Renal pelvis (tissue), 4 donors: ENCODE measurements around the gene ANKRA2. TPM values are rescaled to one million over a fixed set of nuclear protein-coding genes. Genes with fewer than 3 reads are reported as not detected.

ENCODE experiments used
- DNase-seq: peaks from one replicate; pipeline ENCODE4 v3.0.0-alpha.2; 2013
- polyA plus RNA-seq, 3 donors: library from polyadenylated mRNA; unstranded; fragments of 120-200 nt; gene quantifications; one replicate each; pipeline ENCODE4 v1.2.1, GENCODE V29; 2013; ENCODE audit not compliant: insufficient read length in 3 of 3

Gene ANKRA2
- polyA plus RNA-seq, 3 donors: 32.3 to 55.0 (median 54.4) TPM

DNA sequence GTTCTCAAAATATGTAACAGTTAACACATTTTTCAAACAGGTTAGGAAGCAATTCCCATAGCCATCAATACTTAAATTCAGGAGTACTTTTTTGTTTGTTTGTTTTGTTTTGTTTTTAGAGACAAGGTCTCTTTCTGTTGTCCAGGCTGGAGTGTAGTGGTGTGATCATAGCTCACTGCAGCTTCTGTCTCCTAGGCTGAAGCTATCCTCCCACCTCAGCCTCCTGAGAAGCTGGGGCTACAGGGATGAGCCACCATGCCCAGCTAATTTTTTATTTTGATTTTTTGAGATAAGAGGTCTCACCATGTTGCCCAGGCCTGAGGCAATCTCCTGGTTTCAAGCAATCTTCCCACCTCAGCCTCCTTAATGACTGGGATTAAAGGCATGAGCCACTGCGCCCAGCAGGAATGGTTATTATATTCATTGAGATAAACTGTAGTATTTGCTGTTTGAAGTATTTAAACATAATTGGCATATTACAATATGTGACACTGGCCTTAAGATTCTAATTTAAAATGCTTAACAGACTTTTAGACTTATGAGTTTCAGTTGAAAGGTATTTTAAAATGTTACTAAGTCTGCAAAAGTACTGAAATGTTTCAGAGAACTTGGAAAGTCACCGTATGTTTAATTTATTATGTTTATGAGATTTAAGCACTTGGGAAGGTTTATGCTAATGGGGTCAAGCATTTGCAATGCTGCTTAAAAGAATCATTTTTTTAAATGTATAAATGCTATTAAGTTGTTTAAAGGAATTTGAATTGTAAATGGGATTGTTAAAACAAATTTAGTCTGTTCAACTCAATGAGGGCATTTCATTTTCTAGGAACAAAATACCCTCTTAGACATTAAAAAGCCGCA lies 17.1 kb upstream of the ANKRA2 start:
- no peak for DNase-seq

DNA sequence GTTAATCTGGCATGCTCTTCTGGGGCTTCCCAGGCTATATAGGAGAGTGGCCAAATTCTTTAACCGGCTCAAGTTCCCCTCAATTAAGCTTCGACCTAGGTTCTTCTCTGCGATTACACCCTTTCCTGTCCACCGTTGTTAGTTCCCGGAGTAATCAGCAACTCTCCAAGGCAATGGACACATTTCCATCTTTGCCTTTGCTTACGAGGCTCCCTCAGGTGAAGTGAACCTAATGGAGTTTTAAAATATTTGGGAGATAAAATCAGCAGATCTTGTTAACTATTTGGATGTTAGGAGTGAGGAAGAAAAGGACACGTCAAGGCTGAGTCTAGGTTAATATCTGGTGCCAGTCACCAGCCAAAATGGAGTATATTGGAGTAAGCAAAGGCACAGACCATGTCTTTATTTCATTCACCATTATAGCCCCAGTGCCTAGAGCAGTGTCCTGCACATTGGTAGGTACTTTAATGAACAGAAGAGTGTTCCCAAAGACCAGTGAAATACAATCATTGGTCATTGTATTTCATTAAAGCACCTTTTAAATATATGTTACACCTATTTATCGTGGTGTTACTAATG lies 619 bp upstream of the ANKRA2 start:
- DNase-seq: no peak

DNA sequence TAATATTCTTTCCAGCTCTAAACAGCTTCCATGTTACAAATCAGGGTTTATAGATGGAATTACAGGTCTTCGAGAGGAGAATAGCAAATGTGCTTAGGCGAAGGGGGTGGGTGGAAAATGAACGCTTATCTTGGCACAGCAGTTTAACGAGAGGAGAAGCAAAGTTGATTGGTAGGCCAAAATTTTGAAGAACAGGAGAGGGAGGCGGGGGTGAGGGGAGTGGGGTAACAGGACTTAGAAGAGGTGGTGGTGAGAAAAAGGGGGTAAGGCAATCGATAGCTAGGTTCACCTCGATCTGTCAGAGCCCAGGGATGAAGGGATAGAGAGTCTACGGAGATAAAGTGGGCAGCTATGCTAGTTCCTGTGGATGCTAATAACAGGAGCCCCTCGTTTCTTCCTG lies 764 bp downstream of the ANKRA2 start:
- no peak for DNase-seq

DNA sequence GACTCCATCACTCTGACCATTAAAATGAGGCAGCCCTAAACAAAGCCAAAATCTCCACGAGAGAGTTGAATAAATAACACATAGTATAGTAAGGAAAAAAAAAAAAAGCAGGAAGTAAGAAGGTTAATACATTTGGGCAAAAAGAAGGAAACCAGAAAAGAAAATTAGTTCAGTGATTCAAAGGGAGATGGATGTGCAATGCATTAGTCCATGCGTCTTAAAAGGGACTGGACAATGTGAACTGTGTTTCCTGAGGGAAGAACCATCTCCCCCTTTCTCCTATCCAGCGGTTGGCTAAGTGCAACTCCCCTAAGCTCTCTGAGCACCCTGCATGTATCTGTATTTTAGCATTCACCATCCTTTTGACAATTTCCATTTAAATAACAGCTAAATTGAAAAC lies 1.4 kb downstream of the ANKRA2 start:
- no peak for DNase-seq

DNA sequence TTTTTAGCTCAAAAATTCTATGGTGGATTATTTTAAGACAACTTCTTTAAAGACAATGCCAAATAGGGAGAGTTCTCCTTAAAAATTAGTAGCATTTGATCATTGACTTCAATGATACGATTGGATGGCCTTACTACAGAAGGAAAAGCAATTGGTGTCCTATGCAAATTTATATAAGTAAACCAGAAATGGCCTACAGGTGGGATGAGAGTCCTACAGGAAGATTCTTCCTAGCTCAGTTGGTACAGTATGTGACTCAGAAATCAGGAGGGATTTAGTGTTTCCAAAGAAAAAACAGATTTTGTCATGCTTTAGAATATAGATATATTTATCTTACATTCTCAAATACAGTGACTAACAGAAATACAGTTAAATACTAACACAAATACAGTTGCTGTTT lies 6.5 kb downstream of the ANKRA2 start:
- no peak for DNase-seq

DNA sequence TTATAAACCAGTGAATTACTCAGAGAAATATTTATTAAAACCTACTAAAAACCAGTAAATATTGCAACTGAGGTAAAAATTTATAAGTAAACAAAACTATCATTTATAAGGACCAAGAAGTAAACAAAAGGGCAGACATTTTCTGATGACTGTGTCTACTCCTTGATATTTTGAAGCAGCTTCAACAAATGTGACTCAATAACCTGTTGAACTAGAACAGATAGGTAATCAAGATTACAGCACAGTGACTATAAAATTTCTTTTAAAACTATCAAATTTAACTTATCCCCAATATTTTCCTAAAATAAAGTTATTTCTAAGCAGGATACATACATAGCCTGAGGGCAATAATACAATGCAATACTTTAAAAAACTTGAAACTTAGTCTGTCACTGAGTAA lies 12.8 kb downstream of the ANKRA2 start:
- no peak for DNase-seq

DNA sequence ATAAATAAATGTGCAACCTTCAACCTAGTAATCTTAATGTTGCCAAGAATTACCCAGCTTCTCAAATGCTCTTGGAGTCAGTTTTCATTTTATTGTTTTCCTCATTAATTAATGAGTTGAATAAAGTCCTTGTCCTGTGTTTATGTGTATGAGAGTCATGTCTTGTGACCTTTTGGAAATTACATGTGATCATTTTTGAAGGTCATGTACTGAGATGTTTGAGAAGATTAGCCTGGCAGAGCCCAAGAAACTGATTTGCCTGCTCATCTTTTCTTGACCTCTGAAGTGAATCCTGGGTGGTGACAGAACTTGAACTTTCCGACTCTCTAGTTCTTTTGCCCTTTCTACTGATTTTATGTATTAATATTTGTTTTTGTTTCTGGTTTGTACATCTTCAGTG lies 15.4 kb downstream of the ANKRA2 start:
- no peak for DNase-seq

DNA sequence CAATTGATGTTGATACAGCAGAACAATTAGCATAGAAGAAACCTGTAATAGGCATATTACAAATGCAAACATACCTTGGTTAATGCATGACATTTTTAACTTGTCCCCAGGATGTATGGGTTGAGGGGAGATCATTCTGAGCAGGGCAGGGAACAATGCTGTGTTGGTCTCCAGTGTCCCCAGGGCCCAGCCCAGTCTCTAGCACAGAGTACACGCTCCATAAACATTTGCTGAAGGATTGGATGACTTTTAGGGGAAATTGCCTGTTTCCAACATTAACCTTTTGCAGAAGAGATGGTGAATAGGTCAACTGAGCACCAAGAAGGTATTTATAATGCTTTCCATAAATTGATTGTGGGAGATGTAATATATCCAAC lies 20.0 kb downstream of the ANKRA2 start:
- DNase-seq: no peak

DNA sequence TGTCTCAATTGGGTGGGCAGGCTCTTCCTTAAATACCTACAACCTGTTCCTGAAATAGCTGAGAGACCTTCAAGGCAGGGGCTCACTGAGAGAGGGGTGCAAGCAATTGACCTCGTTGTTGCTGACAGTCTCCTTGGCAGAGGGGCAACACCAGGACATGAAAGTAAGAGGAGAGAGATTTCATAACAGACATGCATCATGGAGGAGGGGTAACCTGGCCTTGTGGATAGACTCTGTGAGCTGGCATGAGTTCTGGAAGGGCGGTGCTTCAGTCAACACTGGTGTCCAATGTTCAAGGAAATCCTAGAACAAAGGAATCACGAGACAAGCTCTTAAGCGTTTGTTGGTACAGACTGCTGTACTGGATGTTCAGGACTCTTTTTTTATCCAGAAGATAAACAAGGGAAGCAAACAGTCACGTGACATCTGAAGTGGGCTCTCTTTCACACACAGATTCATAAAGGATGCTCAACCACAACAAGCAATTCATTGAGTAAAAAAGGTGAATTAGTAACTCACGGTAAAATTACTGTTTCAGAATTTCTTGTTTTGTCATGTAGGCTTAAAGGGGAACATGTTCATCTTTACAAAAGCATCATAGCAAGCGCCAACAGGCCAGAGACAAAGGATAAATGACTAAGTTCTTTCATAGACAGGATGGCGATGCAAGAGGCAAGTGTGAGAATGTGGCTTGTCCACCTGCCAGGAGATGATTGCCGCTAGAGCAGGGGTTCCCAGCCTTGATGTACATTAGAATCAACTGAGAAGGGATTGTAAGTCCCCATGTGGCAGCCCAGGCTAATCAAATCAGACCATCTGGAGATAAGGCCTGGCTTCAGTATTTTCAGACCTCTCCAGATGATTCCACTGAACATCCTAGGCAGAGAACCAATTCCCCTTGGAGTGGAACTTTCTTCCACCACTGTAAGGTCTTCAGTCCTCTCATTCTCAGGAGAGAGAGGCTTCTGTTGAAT lies 20.7 kb downstream of the ANKRA2 start:
- no peak for DNase-seq

DNA sequence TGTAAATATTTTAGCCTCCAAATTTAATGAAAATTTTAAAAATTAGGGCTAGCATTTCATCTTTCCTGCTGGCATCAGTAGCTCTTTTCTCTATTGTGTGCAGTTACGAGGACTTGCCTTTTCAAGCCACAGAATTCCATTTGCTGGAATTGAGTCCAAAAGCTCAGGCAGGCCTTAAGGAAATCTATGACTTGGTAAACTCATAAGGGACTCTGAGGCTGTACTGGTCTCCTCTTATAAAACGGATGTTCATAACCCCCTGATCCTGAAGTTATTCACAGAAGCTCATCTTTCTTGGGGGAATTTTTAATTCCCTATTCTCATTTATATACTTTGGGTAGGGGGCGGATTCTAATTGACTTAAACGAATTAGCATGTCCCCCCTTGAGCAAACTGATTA lies 23.4 kb downstream of the ANKRA2 start:
- no peak for DNase-seq

DNA sequence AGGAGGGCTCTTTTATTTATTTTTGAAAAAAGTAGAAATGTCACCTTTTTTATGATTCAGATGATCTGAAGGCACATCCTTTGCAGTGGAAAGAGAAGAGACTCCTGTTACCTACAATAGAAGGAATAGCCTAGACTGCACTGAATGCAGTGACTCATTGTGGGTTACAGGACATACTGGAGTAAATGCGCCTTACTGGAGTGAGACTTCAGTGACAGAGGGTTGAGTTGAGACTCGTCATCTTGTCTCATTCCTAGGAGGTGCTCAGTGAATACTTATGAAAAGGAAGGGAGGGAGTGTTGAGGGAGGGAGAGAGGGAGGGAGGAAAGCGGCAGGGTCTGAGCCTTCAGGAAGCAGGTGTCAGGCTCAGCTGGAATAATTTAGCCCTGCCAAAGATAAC lies 25.2 kb downstream of the ANKRA2 start:
- DNase-seq: no peak

DNA sequence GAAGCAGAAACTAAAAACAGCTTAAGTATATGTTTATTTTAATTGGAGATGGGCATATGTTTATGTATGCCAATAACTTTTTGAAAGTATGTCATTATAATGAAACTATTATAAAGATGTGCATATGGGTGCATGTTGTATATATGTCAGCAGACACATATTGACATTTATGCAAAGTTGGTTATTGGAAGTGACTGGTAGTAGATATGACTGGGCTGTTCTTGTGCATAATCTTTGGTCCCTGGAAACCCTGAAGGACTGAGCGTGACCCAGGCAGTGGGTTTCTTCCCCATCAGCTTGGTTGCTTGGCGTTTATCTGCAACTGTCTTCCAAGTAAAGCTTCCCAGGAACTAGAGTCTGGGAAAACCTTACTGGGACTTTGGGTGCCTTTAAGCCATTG lies 25.7 kb downstream of the ANKRA2 start:
- no peak for DNase-seq

DNA sequence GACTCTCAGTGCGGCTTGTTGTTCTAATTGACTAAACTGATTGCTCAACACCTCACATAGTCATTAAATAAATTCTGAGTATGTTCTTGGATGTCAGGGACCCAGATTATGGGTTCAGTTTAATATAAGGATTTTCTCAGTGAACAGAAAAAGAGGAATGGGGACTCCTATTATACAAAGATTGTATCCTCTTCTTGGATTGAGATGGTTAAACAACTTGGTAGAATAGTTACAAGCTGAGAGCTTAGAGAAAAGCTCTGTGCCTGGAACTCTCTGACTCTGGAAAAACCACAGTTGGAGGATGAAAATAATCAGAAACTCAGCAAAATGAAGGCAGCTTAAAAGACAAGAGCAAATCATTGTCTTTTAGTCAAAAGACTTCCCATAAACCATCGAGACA lies 30.5 kb downstream of the ANKRA2 start:
- DNase-seq: no peak

DNA sequence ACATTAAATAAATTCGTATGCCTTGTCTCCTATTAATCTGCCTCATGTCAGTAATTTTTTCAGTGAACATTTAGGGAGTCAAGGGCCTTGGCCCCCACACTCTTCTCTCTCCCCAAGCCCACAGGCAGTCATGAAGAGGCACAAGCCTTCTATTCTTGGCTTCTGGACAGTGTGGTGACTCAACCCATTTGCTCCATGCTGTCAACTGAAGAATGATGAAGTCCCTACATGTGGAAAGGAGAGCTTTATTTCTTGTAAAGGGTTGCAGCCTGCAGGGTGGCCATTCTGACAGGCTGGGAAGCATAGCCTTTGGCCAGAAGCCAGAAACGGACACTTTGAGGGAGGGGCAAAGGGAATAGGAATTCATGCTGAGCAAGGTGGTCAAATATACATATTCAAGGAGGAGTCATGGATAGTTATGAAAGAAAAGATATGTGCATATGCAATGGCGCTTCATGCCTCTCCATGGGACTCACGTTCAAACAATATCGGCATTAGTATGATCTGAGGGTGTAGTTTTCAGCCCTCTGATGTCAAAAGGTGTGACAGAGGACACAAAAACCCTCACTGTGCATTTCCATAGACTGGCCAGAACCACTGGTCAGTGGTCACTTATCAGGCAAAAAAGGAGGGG lies 31.3 kb downstream of the ANKRA2 start:
- no peak for DNase-seq

DNA sequence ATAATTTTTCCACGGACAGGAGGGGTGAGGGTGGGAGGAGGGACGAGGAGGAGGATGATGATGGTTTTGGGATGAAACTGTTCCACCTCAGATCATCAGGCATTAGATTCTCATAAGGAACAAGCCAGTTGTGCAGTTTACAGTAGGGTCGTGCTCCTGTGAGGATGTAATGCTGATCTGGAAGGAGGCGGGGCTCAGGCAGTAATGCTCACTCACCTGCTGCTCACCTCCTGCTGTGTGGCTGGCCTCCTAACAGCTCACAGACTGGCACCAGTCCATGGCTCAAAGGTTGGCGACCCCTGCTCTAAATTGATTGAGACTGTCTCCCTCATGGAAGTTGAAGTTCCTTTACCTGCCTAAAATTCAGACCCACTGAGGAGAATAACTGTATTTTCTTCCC lies 33.2 kb downstream of the ANKRA2 start:
- no peak for DNase-seq

DNA sequence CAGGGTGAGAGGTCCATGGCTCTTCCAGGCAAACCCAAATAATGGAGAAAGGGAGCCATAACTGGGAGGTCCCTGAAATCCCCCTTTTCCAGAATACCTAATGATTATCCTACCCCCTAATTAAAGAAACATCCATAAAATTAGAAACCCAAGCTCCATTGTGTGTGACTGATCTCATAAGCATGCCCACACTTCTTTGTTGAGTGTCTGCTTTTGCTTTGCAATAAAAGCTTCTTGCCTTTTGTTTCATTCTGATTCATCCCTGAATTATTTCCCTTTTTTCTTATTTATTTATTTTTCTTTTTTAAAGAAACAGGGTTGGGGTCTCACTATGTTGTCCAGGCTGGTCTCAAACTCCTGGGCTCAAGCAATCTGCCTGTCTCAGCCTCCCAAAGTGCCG lies 34.1 kb downstream of the ANKRA2 start:
- DNase-seq: no peak

DNA sequence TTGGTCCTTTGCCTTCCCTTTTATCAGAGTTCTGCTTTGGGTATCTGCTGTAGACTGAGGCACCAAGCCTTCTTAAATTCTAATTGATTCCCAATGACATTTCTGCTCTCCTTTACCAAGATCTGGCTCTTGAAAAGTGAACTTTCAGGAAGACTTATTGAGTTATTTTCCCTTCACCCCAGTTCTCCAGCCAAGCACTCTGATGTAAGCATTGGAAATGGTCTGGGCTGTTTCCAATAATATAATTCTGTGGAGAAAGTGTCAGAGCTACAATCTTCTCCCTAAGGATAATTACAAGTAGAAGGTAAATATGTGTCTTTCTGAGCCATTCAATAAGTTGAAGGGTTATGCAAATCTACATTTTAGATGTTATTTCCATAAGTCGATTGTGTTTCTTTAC lies 36.4 kb downstream of the ANKRA2 start:
- no peak for DNase-seq

DNA sequence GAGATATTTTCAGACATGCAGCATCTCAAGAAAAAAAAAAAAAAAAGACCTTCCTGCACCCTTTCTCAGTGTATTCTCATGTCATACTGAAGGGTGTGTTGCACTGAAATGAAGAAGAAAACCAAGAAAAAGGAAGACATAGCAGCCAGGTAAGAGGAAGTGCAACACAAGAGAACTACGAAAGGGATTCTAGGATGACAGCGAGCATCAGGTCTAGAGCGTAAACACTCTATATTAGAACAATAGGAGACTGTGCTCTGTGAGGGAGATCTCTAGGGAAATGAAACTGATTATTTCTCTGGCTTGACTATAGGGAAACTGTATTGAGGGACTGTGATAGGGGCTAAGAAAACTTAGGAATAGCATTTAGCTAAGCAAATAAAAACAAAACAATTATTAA lies 37.2 kb downstream of the ANKRA2 start:
- DNase-seq: no peak

DNA sequence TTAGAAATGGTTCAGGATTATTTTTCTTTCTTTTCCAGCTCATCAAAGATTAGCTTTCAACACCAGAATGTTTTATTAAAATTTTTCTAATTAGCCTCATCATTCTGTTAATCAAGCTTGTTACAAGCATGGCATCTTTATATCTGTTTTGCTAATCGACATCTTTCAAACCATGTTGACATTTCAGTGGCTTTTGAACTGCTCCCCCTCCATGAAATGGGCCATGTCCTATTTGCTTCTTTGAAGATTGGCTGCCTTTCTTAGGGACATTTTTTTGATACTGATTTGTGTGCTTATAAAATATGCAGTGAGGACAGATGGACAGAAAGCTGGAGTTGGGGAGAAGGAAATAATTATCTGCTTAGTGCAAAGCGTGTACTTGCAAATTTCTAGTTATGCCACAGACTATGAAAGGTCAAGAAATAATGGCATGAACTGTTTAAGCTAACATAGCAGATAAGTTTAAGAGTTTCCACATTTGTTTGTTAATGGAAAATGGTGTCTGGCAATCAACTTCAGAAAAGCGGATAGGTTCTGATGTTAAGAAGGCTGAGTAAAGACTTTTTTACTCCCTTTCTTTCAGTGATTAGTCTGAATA lies 39.7 kb downstream of the ANKRA2 start:
- no peak for DNase-seq

DNA sequence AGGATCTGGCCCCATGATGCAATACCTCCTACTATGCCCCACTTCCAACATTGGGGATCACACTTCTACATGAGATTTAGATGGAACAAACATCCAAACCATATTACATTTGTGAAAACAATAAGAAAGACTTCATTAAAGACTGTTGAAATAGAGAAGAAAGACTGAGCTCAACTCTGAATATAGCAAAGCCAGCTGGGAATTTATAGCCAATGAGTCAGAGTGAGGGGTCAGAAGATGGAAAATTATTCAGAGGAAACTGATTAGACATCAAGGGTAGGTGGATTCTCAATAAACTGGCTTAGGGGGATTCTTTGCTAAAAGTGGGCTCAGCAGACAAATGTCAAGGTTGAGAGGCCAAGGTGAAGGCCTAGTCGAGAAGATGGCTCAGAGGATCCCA lies 41.6 kb downstream of the ANKRA2 start:
- DNase-seq: no peak

DNA sequence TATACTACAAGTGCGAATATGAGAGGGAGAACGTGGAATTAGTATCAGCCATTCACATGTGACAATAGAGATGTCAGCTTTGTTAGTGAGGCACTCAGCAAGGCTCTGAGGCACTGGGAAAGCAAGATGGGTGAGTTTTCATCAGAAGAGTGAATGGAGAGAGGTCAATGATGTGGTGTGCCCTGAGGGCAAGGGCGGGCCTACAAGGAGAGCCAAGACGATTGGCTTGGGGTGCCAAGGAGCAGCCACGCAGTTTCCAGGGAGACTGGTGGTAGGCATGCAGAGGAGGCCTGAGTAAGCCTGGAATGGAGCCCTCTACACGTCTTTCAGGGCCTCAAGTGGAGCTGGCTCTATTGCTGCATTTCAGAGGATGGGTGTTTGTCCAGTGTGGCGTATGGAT lies 42.5 kb downstream of the ANKRA2 start:
- DNase-seq: no peak
